Measurements from ENCODE around the gene NUPR2.
"Not testable (repeated sequence)": the region's sequence is repeated elsewhere in the genome, so short reads cannot be mapped to it uniquely, and the experiment has no call there.

Gene NUPR2

DNA sequence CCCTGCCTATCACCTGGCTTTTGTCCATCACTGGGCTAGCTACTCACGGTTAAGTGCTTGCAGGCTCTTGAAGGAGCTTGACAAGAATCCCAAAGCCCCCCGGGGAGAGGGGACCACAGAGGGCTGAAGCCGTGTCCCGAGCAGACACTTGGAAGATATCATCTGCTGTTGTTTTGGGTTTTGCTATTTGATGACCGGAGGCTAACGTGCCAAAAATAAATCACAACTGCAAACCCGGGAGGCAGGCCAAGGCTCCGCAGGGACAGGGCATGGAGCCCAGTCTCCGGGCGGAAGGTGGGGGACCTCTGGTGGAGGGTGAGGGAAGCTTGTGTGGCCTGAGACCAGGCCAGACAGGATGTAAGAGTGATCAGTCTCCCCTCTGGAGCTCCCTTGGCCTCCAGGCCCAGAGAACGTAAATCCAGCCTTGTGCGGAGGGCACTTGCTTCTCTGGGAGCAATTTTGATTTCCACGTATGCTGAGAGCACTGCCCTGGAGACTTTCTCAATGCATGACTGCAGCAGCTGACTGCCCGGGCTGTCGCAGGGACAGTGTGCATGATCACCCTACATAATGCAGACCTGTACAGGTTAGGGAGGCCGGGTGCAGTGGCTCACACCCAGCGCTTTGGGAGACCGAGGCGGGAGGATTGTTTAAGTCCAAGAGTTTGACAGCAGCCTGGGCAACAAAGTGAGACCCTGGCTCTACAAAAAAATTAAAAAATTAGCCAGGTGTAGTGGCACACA lies 23.3 kb downstream of the NUPR2 start, which contains the start of gene PHKG1:
PHKG1 (minus strand) TSS at position 164 of the 743 bp plus-strand sequence. CDS start 4,011 bp downstream, outside the sequence.
- TF ChIP-seq, protein P1, sequence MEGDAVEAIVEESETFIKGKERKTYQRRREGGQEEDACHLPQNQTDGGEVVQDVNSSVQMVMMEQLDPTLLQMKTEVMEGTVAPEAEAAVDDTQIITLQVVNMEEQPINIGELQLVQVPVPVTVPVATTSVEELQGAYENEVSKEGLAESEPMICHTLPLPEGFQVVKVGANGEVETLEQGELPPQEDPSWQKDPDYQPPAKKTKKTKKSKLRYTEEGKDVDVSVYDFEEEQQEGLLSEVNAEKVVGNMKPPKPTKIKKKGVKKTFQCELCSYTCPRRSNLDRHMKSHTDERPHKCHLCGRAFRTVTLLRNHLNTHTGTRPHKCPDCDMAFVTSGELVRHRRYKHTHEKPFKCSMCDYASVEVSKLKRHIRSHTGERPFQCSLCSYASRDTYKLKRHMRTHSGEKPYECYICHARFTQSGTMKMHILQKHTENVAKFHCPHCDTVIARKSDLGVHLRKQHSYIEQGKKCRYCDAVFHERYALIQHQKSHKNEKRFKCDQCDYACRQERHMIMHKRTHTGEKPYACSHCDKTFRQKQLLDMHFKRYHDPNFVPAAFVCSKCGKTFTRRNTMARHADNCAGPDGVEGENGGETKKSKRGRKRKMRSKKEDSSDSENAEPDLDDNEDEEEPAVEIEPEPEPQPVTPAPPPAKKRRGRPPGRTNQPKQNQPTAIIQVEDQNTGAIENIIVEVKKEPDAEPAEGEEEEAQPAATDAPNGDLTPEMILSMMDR (IDR thresholded peaks at IDR 0.05; ENCODE audit: low read depth, low read length): peak; percentile 65
- DNase-seq (ENCODE audit: extremely low read depth, low read depth): peak; percentile 82

DNA sequence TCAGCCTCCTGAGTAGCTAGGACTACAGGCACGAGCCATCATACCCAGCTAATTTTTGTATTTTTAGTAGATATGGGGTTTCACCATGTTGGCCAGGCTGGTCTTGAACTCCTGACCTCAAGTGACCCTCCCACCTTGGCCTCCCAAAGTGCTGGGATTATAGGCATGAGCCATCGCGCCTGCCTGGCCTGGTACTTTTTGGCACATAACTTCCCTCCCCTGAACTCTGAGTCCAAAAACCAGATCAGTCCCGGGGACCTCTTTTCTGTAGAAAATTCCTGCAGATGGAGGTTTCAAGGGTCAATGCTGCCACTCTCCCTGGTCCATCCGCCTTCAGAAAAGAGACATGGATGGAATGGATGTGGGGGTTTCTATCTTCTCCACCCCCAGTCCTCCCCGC lies 23.8 kb downstream of the NUPR2 start:
- not testable (repeated sequence) for DNase-seq (ENCODE audit: extremely low read depth, low read depth)

GRCh38 chr7:56091591-56091990 lies 24.6 kb downstream of the NUPR2 start:
- DNase-seq (ENCODE audit: extremely low read depth, low read depth): peak; percentile 39
- TF ChIP-seq, protein P1 (IDR thresholded peaks at IDR 0.05; ENCODE audit: low read depth, low read length): no peak

GRCh38 chr7:56087445-56087844 lies 28.8 kb downstream of the NUPR2 start:
- TF ChIP-seq, protein P1 (IDR thresholded peaks at IDR 0.05; ENCODE audit: low read depth, low read length): no peak
- DNase-seq (ENCODE audit: extremely low read depth, low read depth): no peak

DNA sequence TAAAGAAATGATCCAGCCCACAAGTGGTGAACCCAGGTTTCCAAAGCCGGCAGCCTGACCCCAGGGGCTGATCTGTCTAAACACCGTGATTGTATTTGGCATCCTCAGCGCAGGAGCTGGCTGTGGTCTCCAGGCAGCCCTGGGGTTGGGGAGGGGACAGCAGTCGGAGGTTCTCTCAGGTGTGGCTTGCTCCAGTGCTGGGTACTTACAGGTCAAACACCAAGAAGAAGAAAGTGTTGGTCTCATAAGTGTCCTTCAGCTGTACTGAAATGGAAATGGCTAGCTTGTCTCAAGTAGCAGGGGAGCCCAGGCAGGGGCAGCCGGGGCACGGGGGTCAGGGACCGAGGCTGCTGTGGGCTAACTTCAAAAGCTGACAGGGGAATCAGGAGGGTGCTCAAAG lies 29.5 kb downstream of the NUPR2 start:
- TF ChIP-seq, protein P1 (IDR thresholded peaks at IDR 0.05; ENCODE audit: low read depth, low read length): no peak
- no peak for DNase-seq (ENCODE audit: extremely low read depth, low read depth)

DNA sequence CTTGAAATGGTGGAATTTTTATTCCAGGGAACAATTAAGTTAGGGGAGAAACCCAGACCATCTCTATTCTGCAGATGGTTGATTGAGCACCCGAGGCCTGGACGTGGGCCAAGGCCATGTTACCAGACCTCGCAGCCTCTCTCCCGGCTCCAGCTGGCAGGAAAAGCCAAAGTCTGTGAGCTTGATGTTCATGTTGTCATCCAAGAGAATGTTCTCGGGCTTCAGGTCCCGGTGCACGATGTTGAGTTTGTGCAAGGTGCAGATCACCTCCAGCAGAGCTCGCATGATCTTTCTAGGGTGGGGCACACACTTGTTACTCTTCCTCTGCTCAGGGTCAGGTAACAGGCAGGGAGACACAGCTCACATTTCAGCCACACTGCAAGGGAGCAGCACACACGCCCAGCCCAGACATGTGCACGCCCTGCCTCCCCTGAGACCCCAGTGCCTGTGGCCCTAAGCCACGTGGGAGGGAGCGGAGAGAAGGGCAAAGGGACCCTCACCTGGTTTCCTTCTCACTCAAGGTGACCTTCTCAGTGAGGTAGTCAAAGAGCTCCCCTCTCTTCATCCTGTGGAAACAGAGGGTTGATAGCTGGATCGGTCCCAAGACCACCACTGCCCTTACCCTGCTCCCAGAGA lies 32.9 kb downstream of the NUPR2 start:
- TF ChIP-seq, protein P1 (IDR thresholded peaks at IDR 0.05; ENCODE audit: low read depth, low read length): no peak
- DNase-seq (ENCODE audit: extremely low read depth, low read depth): no peak

DNA sequence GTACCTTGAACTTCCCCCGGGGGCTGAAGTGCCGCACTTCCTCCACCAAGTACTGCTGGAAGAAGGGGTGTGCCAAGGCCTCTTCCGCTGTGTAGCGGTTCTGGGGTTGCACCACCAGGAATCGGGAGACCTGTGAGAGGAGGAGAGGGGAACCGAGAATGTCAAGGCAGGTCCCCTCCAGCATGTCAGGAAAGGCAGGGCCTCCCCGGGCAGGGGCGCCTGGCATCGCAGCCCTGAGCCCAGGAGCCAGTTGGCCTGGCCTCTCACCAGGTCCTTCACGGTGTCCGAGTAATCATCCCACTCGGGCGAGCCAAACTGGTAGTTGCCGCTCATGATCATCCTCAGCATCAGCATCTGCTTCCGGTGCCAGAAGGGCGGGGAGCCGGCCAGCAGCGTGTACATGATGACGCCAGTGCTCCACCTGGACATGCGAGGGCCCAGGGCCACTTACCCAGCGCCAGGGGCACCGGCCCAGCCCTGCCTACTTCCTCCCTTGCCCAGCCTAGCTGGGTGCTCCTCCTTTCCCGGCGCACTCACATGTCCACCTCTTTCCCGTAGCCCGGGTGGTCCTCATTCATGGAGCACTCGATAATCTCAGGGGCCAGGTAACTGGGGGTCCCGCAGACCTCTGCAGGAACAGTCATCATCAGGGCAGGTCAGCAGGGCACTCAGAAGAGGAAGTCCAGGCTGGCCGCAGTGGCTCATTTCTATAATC lies 34.4 kb downstream of the NUPR2 start:
- TF ChIP-seq, protein P1 (IDR thresholded peaks at IDR 0.05; ENCODE audit: low read depth, low read length): no peak
- DNase-seq (ENCODE audit: extremely low read depth, low read depth): no peak

DNA sequence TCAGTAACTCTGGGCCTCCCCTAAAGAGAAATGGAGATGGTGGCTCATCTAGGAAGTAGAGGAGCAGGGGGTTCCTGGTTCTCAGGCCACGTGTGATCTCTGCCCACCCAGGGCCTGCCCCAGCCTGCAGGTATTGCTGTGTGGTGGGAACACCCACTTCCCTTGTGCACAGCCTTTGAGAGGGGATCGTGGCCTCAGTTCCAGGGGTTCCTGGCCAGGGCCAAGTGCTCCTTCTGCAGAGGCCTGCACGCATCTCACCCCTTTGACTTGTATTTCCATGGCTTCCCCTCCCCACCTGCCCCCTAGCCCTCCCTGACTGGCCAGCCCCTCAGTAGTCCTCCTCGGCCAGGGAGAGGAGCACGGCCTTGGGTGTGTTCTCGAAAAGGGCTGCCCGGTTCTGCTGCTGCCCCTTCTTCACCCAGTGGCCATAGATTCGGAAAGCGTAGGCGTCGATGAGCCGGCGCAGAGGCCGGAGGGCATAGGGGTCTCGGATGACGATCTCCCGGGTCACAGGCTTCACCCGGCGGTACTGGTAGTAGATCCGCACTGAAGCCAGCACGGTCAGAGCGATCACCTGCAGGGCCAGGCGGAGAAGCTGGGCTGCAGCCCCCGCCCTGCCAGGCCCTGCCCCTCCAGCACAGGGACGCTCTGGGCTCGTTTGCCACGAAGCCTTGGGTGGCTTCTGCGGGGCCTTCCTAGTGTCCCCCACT lies 35.3 kb downstream of the NUPR2 start:
- DNase-seq (ENCODE audit: extremely low read depth, low read depth): not testable (repeated sequence)
